NB4 (cell line): ENCODE measurements around the gene SQOR.

Experiments
- CTCF ChIP-seq: IDR thresholded peaks from one replicate; pipeline ENCODE4 v1.5.1; 2012; ENCODE audit warnings: low read depth, low read length
- MAX ChIP-seq: IDR thresholded peaks from 2 replicates; pipeline ENCODE4 v1.6.1; 2011; ENCODE audit warnings: low read depth, low read length
- MYC ChIP-seq: IDR thresholded peaks from 2 replicates; pipeline ENCODE4 v1.6.1; 2011; ENCODE audit warnings: low read depth, low read length
- POLR2A ChIP-seq: IDR thresholded peaks from 2 replicates; pipeline ENCODE4 v1.6.1; 2011; ENCODE audit warnings: mild to moderate bottlenecking; ENCODE audit not compliant: insufficient read length; ENCODE audit errors: extremely low read depth

GRCh38 chr15:45616901-45617323 is 17.9 kb upstream of the SQOR start:
- TF ChIP-seq POLR2A (no peak), MAX (no peak), CTCF (no peak), MYC (no peak)
